Lower leg skin (tissue), 3 donors: ENCODE measurements around the gene SF3B2.

ENCODE experiments used
- CTCF ChIP-seq, 3 donors: fragments of 450-650 bp; IDR thresholded peaks; one replicate each; pipeline ENCODE4 v1.5.1; 2016; ENCODE audit warnings: antibody characterized with exemption in 3 of 3, mild to moderate bottlenecking in 3 of 3, moderate library complexity in 2 of 3
- POLR2A ChIP-seq, 2 donors: fragments of 450-650 bp; IDR thresholded peaks; one replicate each; pipeline ENCODE4 v1.6.1; 2016 to 2017; ENCODE audit warnings: antibody characterized with exemption in 2 of 2, mild to moderate bottlenecking in 1 of 2, moderate library complexity in 1 of 2

GRCh38 chr11:66006134-66006890 lies 45.9 kb upstream of the SF3B2 start:
- TF ChIP-seq CTCF (IDR thresholded peaks at IDR 0.05) (no peak), POLR2A (IDR thresholded peaks at IDR 0.05) (no peak)
